ENCODE measurements around the gene ADRB1.

ADRB1 gene

DNA sequence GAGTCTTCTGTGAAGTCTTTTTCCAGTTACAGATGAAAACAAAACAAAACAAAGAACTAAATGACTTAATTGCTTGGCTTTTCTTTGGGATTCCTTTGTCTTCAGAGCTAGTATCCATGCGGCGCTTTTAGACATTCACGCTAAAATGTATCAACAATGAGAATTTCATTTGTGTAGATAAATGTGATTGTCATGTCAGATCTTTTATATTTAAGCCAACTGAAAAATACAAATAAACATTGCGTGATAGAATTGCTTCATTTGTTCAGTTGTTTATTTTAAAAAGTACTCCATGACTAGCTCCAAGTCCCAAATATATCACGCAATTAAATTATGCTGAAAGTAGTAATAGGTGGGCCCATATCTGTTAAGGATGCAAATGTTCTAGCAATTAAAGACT lies 7.9 kb upstream of the ADRB1 start:
- Histone ChIP-seq H3K27me3 (ENCODE audit: control insufficient read depth, low read length) (peaks cover 26% of the 10 kb centered on the region), H3F3A (ENCODE audit: control insufficient read depth, insufficient read depth) (no peaks in the 10 kb centered on the region), H3K4me3 (ENCODE audit: low read length) (no peak overlapping the region), H3K9me3 (ENCODE audit: control insufficient read depth, insufficient read depth, low read length) (no peaks in the 10 kb centered on the region), H3K36me3 (ENCODE audit: control insufficient read depth, low read length) (no peaks in the 10 kb centered on the region), H3K27ac (ENCODE audit: low read depth, low read length) (no peak overlapping the region), H3K4me2 (ENCODE audit: low read length) (no peak overlapping the region), H3K79me2 (ENCODE audit: control insufficient read depth, low read length) (no peaks in the 10 kb centered on the region), H4K20me1 (ENCODE audit: control insufficient read depth, insufficient read depth, low read depth, low read length) (no peaks in the 10 kb centered on the region), H3K4me1 (ENCODE audit: control insufficient read depth, low read length) (no peaks in the 10 kb centered on the region), H3K9me2 (replicated peaks; ENCODE audit: control insufficient read depth, low read length) (no peaks in the 10 kb centered on the region)
- no peak for TF ChIP-seq EZH2phosphoT487 (IDR thresholded peaks at IDR 0.05; ENCODE audit: borderline replicate concordance, low read length)
- TF ChIP-seq, protein P1, sequence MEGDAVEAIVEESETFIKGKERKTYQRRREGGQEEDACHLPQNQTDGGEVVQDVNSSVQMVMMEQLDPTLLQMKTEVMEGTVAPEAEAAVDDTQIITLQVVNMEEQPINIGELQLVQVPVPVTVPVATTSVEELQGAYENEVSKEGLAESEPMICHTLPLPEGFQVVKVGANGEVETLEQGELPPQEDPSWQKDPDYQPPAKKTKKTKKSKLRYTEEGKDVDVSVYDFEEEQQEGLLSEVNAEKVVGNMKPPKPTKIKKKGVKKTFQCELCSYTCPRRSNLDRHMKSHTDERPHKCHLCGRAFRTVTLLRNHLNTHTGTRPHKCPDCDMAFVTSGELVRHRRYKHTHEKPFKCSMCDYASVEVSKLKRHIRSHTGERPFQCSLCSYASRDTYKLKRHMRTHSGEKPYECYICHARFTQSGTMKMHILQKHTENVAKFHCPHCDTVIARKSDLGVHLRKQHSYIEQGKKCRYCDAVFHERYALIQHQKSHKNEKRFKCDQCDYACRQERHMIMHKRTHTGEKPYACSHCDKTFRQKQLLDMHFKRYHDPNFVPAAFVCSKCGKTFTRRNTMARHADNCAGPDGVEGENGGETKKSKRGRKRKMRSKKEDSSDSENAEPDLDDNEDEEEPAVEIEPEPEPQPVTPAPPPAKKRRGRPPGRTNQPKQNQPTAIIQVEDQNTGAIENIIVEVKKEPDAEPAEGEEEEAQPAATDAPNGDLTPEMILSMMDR (IDR thresholded peaks at IDR 0.05; ENCODE audit: low read depth, low read length, poor library complexity, severe bottlenecking): no peak

GRCh38 chr10:114038819-114039218 lies 4.8 kb upstream of the ADRB1 start:
- H3K4me3 ChIP-seq (ENCODE audit: low read length): no peak overlapping the region
- H3K79me2 ChIP-seq (ENCODE audit: control insufficient read depth, low read length): no peaks in the 10 kb centered on the region
- no peaks in the 10 kb centered on the region for H3F3A ChIP-seq (ENCODE audit: control insufficient read depth, insufficient read depth)
- H3K9me3 ChIP-seq (ENCODE audit: control insufficient read depth, insufficient read depth, low read length): no peaks in the 10 kb centered on the region
- H3K27me3 ChIP-seq (ENCODE audit: control insufficient read depth, low read length): peaks cover 20% of the 10 kb centered on the region
- no peaks in the 10 kb centered on the region for H3K9me2 ChIP-seq (replicated peaks; ENCODE audit: control insufficient read depth, low read length)
- no peaks in the 10 kb centered on the region for H3K36me3 ChIP-seq (ENCODE audit: control insufficient read depth, low read length)
- H3K27ac ChIP-seq (ENCODE audit: low read depth, low read length): no peak overlapping the region
- H3K4me2 ChIP-seq (ENCODE audit: low read length): no peak overlapping the region
- H3K4me1 ChIP-seq (ENCODE audit: control insufficient read depth, low read length): no peaks in the 10 kb centered on the region
- no peak for TF ChIP-seq EZH2phosphoT487 (IDR thresholded peaks at IDR 0.05; ENCODE audit: borderline replicate concordance, low read length)
- TF ChIP-seq, protein P1 (IDR thresholded peaks at IDR 0.05; ENCODE audit: low read depth, low read length, poor library complexity, severe bottlenecking): no peak
- no peaks in the 10 kb centered on the region for H4K20me1 ChIP-seq (ENCODE audit: control insufficient read depth, insufficient read depth, low read depth, low read length)

GRCh38 chr10:114041166-114041565 lies 2.5 kb upstream of the ADRB1 start:
- no peak overlapping the region for H3K27ac ChIP-seq (ENCODE audit: low read depth, low read length)
- H3K9me2 ChIP-seq (replicated peaks; ENCODE audit: control insufficient read depth, low read length): no peaks in the 10 kb centered on the region
- no peaks in the 10 kb centered on the region for H3K36me3 ChIP-seq (ENCODE audit: control insufficient read depth, low read length)
- TF ChIP-seq, protein P1 (IDR thresholded peaks at IDR 0.05; ENCODE audit: low read depth, low read length, poor library complexity, severe bottlenecking): no peak
- no peak for TF ChIP-seq EZH2phosphoT487 (IDR thresholded peaks at IDR 0.05; ENCODE audit: borderline replicate concordance, low read length)
- no peak overlapping the region for H3K4me2 ChIP-seq (ENCODE audit: low read length)
- H3K9me3 ChIP-seq (ENCODE audit: control insufficient read depth, insufficient read depth, low read length): peaks cover 5% of the 10 kb centered on the region; the same call in 1 of the 2 replicates
- no peaks in the 10 kb centered on the region for H3K79me2 ChIP-seq (ENCODE audit: control insufficient read depth, low read length)
- no peaks in the 10 kb centered on the region for H3K4me1 ChIP-seq (ENCODE audit: control insufficient read depth, low read length)
- H4K20me1 ChIP-seq (ENCODE audit: control insufficient read depth, insufficient read depth, low read depth, low read length): no peaks in the 10 kb centered on the region
- no peaks in the 10 kb centered on the region for H3F3A ChIP-seq (ENCODE audit: control insufficient read depth, insufficient read depth)
- H3K4me3 ChIP-seq (ENCODE audit: low read length): no peak overlapping the region
- peaks cover 20% of the 10 kb centered on the region for H3K27me3 ChIP-seq (ENCODE audit: control insufficient read depth, low read length)

Data from DOHH2 (cell line).